ENCODE data around the gene PDLIM7.

PDLIM7 gene

GRCh38 chr5:177440990-177441780, 56.2 kb downstream of the PDLIM7 start:
- no peak for DNase-seq

DNA sequence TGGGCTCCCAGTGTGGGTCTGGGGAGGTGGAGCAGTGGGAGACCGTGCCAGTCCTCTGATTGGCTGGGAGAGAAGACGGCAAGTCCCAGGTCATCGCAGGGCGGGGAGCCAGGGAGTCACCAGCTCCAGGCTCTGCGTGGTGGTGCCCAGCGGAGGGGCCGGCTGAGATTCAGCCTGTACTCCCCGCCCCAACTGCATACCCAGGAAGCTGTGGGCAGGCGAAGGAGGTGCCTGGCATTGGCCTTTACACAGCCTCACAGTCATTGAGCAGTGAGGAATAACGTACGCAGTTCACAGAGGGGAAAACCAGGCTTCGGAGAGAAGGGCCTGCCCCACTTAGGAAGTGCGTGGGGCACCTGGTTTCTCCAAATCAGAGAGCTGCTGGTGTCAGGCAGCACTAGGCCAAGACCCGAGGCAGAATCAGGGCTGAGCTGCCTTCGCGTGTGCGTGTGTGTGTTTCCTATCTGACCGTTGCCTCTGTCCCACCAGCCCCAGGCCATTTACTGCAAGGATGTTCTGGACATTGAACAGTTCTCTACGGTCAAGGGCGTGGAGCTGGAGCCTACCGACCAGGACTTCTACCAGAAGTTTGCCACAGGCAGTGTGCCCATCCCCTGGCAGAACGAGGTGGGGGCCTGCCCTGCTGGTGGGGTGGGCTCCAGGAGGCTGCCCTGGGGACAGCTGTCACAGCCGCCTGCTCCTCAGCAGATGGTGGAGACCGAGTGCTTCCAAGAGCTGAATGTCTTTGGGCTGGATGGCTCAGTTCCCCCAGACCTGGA, 57.0 kb downstream of the PDLIM7 start:
- no peak for DNase-seq

DNA sequence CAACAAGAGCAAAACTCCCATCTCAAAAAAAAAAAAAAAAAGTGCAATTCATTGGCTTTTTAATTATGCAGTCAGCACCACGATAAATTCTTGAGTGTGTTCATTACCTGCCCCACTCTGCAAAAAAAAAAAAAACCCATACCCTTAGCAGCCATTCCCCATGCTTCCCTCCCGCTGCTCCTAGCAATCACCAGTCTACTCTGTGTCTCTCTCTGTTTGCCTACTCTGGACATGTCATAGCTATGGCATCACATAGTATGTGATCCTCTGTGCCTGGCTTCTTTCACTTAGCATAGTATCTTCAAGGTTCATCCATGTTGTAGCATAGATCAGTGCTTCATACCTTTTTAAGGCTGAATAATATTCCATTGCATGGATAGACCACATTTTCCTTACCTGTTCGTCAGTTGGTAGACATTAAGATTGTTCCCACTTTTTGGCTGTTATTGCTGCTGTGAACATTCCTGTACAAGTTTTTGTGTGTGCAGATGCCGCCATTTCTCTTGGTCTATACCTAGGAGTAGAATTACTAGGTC, 57.8 kb downstream of the PDLIM7 start:
- no peak for DNase-seq

GRCh38 chr5:177438468-177438867, 58.9 kb downstream of the PDLIM7 start:
- DNase-seq = no peak

DNA sequence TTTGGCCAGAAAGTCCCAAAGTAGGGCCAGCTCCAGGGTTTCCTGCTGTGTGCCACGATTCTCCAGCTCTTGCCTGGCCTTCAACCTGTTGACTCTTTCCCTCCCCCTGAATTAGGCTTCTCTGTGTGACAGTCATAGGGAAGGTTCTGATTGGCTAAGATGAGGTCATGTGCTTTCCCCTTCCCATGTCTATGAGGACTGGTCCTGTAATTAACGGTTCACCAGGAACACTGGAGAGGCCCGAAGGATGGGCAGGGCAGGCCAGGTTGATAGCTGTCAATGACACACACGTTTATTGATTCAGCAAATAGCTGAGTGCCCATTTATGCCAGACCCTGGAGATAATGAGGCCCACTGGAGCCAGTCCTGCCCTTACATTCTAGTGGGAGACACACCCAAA, 59.8 kb downstream of the PDLIM7 start:
- no peak for DNase-seq

DNA sequence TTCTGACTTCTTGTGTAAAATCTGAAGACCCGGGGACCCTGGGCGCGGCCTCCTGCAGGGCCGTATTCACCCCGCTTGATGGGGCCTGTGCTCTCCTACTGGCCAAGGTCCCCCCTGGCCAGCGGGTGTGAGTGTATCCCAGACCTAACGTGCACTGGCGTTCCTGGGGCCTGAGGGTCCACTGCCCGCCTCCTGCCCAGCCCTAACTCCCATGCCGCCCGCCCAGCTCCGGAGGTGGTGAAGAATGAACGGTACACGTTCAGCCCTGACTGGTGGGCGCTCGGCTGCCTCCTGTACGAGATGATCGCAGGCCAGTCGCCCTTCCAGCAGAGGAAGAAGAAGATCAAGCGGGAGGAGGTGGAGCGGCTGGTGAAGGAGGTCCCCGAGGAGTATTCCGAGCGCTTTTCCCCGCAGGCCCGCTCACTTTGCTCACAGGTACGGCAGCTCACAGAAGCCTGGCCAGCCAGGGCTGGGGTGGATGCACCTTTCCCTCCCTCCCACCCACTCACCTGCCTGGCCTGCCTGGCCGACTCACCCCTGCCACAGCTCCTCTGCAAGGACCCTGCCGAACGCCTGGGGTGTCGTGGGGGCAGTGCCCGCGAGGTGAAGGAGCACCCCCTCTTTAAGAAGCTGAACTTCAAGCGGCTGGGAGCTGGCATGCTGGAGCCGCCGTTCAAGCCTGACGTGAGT, 61.4 kb downstream of the PDLIM7 start:
- no peak for DNase-seq

DNA sequence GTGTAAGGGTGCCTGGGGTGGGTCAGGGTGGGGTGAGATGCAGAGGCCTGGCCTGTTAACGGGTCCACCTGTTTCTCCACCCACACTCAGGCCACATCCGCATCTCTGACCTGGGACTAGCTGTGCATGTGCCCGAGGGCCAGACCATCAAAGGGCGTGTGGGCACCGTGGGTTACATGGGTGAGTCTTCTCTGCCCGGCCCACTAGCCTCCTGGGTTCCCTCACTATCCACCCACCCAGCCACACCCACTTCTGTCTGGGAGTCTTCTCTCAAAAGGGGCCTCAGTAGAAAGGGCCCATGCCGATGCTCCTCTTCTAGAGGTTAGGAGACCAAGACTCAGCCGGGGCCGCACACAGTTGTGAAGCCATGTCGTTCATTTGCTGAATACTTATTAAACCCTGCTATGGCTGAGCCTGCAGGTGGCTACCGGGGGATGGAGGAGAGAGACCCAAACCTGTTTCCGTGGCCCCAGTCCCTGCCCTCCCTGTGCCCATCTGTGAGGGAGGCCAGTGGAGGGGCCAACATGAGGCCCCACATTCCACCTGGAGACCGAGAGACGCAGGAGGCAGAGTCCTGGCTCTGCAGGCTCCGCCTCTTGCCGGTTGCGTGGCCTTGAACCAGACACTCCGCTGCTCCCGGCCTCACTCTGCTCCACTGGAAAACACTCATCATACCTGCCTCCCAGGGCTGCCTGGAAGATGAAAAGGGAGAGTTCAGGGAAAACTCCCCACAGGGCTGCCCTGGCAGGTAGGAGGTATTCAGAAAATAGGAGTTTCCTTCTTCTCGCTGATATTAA, 62.3 kb downstream of the PDLIM7 start:
- DNase-seq = no peak

GRCh38 chr5:177434437-177434836, 63.0 kb downstream of the PDLIM7 start:
- no peak for DNase-seq

DNA sequence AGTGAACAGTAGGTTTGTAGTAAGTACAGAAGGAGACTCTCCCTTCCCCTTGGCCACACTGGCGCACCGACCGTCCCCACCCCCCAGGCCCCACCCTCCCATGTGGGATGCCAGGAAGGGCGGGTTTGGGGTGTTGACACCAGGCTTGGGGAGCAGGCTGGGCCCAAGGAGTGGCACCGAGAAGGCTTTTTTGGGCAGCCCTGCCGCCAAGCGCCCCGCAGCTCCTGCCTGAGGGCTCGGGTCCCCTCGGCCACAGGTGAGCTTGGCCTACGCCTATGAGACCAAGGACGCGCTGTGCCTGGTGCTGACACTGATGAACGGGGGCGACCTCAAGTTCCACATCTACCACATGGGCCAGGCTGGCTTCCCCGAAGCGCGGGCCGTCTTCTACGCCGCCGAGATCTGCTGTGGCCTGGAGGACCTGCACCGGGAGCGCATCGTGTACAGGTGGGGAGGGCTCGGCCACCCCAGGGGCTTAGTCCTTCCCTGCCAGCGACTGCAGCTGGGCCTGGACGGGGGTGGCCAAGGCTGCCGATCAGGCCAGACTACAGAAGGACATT, 63.7 kb downstream of the PDLIM7 start:
- DNase-seq = no peak

Data from cortex of kidney (tissue), 1 donor.